Uterus (tissue), 4 donors: ENCODE data around the gene KLHL18. TPM values are rescaled to one million over a fixed set of nuclear protein-coding genes. Genes with fewer than 3 reads are reported as not detected.

Source experiments
- DNase-seq, 2 donors: peaks; one replicate each; pipeline ENCODE4 v3.0.0-alpha.2; 2019 to 2020
- H3K27ac ChIP-seq, 2 donors: fragments of 200-600 bp; sonication (generic); 1 replicate in 1 of 2; 2 replicates in 1 of 2; pipeline ENCODE4 v1.5.1; 2016 to 2018
- H3K27me3 ChIP-seq, 2 donors: fragments of 200-600 bp; sonication (generic); one replicate each; pipeline ENCODE4 v1.5.1; 2018 to 2019; ENCODE audit warnings: control low read depth in 1 of 2
- H3K36me3 ChIP-seq, 2 donors: fragments of 200-600 bp; sonication (generic); one replicate each; pipeline ENCODE4 v1.5.1; 2019; ENCODE audit warnings: control low read depth in 1 of 2
- H3K4me1 ChIP-seq, 2 donors: fragments of 200-600 bp; sonication (generic); one replicate each; pipeline ENCODE4 v1.5.1; 2018 to 2019; ENCODE audit warnings: control low read depth in 1 of 2
- H3K4me3 ChIP-seq, 2 donors: fragments of 200-600 bp; sonication (generic); 1 replicate in 1 of 2; 2 replicates in 1 of 2; pipeline ENCODE4 v1.5.1; 2018 to 2019; ENCODE audit warnings: mild to moderate bottlenecking in 1 of 2
- H3K9me3 ChIP-seq, 2 donors: fragments of 200-600 bp; sonication (generic); one replicate each; pipeline ENCODE4 v1.5.1; 2019; ENCODE audit warnings: control low read depth in 1 of 2
- POLR2A ChIP-seq, 2 donors: fragments of 450-650 bp; IDR thresholded peaks; one replicate each; pipeline ENCODE4 v1.6.1; 2016; ENCODE audit warnings: antibody characterized with exemption in 2 of 2, mild to moderate bottlenecking in 1 of 2, moderate library complexity in 1 of 2
- intact Hi-C: fragments of 100-400 bp; cut with DNase I; formaldehyde crosslinking; loops from one replicate; pipeline ENCODE4 v1.15.1; 2023; ENCODE audit warnings: low total_unique reads
- total RNA-seq, 4 donors: library from RNA; depleted of rRNA in 3 of 4; stranded (reverse); fragments of >200 nt in 3 of 4; gene quantifications; one replicate each; pipeline versions ENCODE4 v1.1.0 to v1.2.4, GENCODE V29; 2014 to 2023
- TF ChIP-seq, protein P1 (sequence below), 4 experiments: fragments of 200-600 bp in 2 of 4; fragments of 450-650 bp in 2 of 4; sonication (generic) in 2 of 4; IDR thresholded peaks; one replicate each; pipeline ENCODE4 v1.5.1; 2016 to 2019; ENCODE audit warnings: antibody characterized with exemption in 4 of 4, mild to moderate bottlenecking in 2 of 4, moderate library complexity in 1 of 4
- donor health status: DM: yes; HTN: yes; CAD: no.

The KLHL18 gene
- total RNA-seq, 4 donors from 2014 or later, result 1.3 to 32.9 (median 15.0) TPM

DNA sequence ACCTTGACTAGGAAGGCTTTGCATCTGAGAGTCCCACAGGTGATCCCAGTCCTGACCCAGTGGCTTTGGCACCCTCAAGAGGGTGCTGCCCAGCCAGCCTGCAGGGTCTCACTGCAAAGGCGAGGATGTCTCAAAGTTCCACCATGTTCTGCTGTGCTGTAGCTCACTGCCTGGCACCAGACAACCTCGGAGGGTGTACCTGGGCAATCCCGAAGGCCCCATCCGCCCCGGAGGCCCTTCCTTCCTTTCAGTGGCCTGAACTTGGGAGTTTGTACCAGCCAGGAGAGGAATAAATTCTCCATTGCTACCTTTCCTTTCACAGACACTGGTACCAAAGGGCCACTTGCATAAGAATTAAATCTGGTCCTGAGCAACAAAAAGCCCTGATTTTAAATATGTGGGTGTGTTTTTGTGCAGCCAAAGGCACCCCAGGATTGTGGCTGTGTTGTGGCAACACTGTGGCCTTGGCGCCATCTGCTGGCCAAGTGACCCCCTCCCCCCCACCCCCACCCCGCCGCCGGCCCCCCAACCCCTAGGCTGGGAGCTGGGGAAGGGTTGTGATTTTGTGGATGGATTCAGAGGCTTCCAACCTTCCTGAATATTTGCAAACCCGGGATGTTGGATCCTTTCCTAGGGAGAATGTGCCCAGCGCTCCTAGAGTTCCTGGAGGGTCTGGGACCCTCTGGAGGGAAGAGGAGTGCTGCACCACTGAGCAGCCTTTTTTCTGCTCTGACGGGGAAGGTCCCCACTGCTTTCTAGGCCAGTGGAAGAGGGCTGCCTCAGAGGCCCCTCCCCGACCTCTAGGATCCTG lies 88.3 kb downstream of the KLHL18 start:
- TF ChIP-seq, protein P1, sequence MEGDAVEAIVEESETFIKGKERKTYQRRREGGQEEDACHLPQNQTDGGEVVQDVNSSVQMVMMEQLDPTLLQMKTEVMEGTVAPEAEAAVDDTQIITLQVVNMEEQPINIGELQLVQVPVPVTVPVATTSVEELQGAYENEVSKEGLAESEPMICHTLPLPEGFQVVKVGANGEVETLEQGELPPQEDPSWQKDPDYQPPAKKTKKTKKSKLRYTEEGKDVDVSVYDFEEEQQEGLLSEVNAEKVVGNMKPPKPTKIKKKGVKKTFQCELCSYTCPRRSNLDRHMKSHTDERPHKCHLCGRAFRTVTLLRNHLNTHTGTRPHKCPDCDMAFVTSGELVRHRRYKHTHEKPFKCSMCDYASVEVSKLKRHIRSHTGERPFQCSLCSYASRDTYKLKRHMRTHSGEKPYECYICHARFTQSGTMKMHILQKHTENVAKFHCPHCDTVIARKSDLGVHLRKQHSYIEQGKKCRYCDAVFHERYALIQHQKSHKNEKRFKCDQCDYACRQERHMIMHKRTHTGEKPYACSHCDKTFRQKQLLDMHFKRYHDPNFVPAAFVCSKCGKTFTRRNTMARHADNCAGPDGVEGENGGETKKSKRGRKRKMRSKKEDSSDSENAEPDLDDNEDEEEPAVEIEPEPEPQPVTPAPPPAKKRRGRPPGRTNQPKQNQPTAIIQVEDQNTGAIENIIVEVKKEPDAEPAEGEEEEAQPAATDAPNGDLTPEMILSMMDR (IDR thresholded peaks at IDR 0.05), result peak in 1 of 4 experiments; percentile 31
- no peak for TF ChIP-seq POLR2A (IDR thresholded peaks at IDR 0.05)
- intact Hi-C loops, result no loop called here
- H3K27me3 ChIP-seq, result no peaks in the 10 kb centered on the region
- no peak for DNase-seq
- H3K9me3 ChIP-seq, result no peaks in the 10 kb centered on the region
- no peak overlapping the region for H3K27ac ChIP-seq
- no peak overlapping the region for H3K4me3 ChIP-seq
- no peaks in the 10 kb centered on the region for H3K36me3 ChIP-seq
- no peaks in the 10 kb centered on the region for H3K4me1 ChIP-seq

DNA sequence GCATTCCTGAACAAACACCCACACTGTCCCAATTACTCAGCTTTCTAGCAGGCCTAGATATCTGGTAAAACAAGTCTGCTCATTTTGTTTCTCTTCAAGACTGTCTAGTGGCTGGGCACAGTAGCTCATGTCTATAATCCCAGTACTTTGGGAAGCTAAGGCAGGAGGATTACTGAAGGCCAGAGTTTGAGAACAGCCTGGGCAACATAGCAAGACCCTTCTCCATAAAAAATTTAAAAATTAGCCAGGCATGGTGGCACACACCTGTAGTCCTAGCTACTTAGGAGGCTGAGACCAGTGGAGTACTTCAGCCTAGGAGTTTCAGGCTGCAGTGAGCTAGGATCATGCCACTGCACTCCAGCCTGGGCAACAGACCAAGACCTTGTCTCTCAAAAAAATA lies 91.8 kb downstream of the KLHL18 start:
- DNase-seq, result no peak
- intact Hi-C loops, result no loop called here
- H3K4me1 ChIP-seq, result no peaks in the 10 kb centered on the region
- H3K27ac ChIP-seq, result no peak overlapping the region
- H3K4me3 ChIP-seq, result no peak overlapping the region
- no peaks in the 10 kb centered on the region for H3K9me3 ChIP-seq
- no peaks in the 10 kb centered on the region for H3K36me3 ChIP-seq
- TF ChIP-seq, protein P1 (IDR thresholded peaks at IDR 0.05), result no peak
- TF ChIP-seq POLR2A (IDR thresholded peaks at IDR 0.05), result no peak
- no peaks in the 10 kb centered on the region for H3K27me3 ChIP-seq

DNA sequence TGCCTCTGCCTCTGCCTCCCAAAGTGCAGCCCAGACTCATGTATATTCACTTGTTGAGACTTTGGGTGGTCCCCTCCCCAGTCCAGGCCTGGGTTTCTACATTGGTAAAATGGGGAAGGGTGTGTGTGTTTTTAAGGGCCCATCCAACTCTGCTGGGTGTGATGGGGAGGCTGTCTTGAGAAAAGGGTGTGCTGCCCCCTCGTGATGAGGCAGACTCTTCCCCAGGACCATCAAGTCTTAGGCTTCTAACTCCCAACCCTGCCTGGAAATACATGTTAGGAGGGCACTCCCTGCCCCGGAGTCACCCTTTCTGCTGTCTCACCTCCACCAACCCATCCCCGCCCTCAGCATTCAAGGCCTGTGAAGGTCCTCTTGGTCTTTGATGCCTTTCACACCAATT lies 93.6 kb downstream of the KLHL18 start:
- Histone ChIP-seq H3K27me3 (no peaks in the 10 kb centered on the region), H3K36me3 (no peaks in the 10 kb centered on the region), H3K4me3 (no peak overlapping the region), H3K9me3 (no peaks in the 10 kb centered on the region), H3K27ac (no peak overlapping the region), H3K4me1 (no peaks in the 10 kb centered on the region)
- TF ChIP-seq POLR2A (IDR thresholded peaks at IDR 0.05), result no peak
- TF ChIP-seq, protein P1 (IDR thresholded peaks at IDR 0.05), result no peak
- no peak for DNase-seq
- intact Hi-C loops, result no loop called here

DNA sequence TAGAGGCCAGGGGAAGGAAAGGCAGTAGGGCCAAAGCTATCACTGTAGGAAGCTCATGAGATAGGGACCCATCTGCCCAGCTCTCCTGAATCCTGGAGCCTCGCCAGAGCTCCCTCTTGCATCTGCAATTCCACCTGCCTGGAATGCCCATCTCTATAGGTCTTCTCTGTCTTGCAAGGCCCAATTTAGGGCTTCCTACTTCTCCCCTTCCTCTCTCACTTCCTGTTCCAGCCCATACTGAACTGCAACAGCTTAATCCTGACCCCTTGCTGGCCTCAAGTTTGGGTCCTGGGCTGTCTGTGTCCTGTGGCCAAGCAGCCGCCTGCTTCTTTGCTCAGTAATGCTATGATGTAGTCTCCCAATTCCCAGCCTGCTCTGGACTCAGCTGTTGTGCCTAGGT lies 94.4 kb downstream of the KLHL18 start:
- Histone ChIP-seq H3K27ac (no peak overlapping the region), H3K27me3 (no peaks in the 10 kb centered on the region), H3K4me3 (no peak overlapping the region), H3K4me1 (peaks cover 0 to 7% of the 10 kb centered on the region in 2 donors), H3K9me3 (no peaks in the 10 kb centered on the region), H3K36me3 (no peaks in the 10 kb centered on the region)
- intact Hi-C loops, result no loop called here
- TF ChIP-seq POLR2A (IDR thresholded peaks at IDR 0.05), result no peak
- TF ChIP-seq, protein P1 (IDR thresholded peaks at IDR 0.05), result no peak
- DNase-seq, result no peak

DNA sequence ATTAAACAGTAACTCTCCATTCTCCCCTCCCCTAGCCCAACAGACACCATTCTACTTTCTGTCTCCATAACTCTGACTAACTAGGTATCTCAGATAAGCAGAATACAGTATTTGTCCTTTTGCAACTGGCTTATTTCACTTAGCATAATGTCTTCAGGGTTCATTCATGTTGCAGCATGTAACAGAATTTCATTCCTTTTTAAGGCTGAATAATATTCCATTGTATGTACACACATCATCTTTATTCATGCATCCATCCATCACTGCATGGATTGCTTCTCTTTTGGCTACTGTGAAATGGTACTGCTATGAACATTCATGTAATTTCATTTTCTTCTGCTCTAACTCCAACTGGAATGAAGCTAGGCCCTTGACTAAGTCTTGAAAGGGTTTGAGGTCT lies 96.1 kb downstream of the KLHL18 start:
- DNase-seq, result no peak
- Histone ChIP-seq H3K4me1 (peaks cover 5 to 9% of the 10 kb centered on the region in 2 donors), H3K36me3 (no peaks in the 10 kb centered on the region), H3K4me3 (no peak overlapping the region), H3K27me3 (no peaks in the 10 kb centered on the region), H3K27ac (no peak overlapping the region), H3K9me3 (no peaks in the 10 kb centered on the region)
- no peak for TF ChIP-seq POLR2A (IDR thresholded peaks at IDR 0.05)
- TF ChIP-seq, protein P1 (IDR thresholded peaks at IDR 0.05), result no peak
- intact Hi-C loops, result no loop called here
